ENCODE results near the gene AGAP2.

GRCh38 chr12:57779736-57780135 is 41.2 kb upstream of the AGAP2 start:
- TF ChIP-seq CTCF (IDR thresholded peaks at IDR 0.05) (no peak), EZH2 (IDR thresholded peaks at IDR 0.05) (no peak)

Measured in neural progenitor cell (in vitro differentiated cells).